GM19372 (cell line): ENCODE measurements around the gene HSPB6.
"Not testable (repeated sequence)": the region's sequence is repeated elsewhere in the genome, so short reads cannot be mapped to it uniquely, and the experiment has no call there.

Experiments used
- ATAC-seq: cut with Tn5 transposase; IDR thresholded peaks from one replicate; pipeline ENCODE4 v1.9.1; 2021; ENCODE audit warnings: mild to moderate bottlenecking, low read depth, moderate library complexity; ENCODE audit not compliant: unreplicated experiment

The HSPB6 gene

DNA sequence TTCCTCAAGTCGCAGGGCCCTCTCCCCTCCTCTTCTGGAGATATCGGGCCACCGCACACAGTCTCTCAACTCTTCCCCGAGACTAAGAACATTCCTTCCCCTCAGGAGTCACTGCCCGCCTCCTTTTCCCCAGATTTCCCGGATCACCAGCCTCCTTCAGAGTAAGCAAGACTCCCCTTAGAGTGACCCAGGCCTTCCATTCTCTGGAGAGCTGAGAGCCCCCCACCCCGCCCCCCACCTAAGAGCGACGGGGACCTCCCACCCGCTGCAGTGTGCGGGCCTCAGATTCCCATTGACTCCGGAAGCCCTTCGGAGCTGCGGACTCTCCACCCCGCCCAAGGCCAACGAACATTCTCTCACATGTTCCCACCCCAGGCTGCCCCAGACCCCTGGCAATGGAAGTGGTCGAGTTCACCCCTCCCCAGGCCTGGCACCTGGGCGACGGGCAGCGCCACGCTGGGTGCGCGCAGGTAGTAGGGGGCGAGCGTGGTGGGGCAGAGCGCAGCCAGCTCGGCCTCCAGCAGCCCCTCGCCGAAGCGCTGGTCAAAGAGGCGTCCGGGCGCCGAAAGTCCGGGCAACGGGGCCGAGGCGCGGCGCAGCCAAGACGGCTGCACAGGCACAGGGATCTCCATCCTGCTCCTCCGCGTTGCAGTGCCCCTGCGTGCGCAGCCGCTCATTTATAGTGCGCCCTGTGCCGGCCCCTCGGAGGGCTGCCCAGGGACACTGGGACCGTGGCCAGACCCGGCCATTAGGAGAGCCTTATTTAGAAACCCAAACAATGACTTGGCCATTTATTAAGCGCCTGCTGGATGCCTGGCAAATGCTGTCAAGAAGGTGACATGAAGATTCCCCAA is at the start of gene HSPB6:
Gene HSPB6, minus strand, starts transcription at position 653 of the 854 bp plus-strand sequence. Its CDS starts 21 bp downstream, at position 632.
- no peak for ATAC-seq

DNA sequence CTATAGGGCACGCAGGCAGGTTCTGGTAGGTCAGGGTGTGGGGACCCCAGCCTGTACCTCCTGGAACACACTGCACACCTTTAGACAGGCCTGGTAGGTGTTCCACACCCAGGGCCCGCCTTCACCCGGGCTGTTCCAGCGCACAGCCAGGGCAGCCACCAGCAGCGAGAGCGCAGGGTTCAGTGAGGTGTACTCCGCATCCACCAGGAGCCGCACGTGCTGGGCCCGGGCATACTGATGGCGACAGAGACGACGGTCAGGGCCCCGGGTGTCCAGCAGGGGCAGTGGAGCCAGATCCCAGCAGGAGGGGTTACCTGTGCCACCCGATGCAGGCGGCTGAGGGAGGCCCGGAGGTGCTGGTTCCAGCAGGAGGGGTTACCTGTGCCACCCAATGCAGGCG is 49.8 kb upstream of the HSPB6 start:
- no peak for ATAC-seq

GRCh38 chr19:35805526-35806102 is 48.8 kb upstream of the HSPB6 start:
- no peak for ATAC-seq

DNA sequence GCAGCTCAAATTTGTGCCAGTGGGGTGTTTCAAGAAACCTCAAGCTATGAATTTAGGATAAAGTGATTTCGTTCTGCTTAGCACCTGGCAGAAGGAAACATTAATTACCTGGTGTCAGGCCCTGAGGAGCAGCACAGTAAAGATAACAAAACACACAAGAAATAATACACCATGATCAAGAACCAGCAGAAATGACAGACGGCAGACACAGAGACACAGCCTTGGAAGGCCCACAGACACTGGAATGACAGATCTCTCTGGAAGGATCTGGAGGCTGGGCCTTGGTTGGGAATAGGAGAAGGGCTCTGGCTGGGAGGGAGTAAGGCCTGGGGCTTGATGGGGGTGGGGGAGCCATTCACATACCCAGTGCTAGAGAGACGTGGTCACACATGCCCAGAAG is 45.0 kb upstream of the HSPB6 start:
- ATAC-seq = no peak

DNA sequence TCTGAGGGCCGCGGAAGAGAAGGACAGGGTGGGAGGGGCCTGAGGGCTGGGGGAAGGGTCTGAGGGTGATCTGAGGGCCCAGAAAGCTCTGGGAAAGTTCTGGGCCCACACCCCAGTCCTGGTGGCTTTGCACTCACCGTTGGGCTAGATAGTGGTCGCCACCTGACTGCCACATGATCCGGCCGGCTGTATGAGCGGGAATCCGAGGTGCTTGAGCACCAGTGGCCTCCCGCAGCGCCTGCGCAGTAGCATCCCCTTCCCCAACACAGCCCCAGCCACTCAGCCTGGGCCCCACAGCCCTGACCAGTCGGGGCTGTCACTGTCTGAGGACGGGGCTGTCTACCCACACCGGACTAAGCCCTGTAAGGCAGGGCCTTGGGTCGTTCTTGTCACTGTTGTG is 40.8 kb upstream of the HSPB6 start:
- no peak for ATAC-seq

DNA sequence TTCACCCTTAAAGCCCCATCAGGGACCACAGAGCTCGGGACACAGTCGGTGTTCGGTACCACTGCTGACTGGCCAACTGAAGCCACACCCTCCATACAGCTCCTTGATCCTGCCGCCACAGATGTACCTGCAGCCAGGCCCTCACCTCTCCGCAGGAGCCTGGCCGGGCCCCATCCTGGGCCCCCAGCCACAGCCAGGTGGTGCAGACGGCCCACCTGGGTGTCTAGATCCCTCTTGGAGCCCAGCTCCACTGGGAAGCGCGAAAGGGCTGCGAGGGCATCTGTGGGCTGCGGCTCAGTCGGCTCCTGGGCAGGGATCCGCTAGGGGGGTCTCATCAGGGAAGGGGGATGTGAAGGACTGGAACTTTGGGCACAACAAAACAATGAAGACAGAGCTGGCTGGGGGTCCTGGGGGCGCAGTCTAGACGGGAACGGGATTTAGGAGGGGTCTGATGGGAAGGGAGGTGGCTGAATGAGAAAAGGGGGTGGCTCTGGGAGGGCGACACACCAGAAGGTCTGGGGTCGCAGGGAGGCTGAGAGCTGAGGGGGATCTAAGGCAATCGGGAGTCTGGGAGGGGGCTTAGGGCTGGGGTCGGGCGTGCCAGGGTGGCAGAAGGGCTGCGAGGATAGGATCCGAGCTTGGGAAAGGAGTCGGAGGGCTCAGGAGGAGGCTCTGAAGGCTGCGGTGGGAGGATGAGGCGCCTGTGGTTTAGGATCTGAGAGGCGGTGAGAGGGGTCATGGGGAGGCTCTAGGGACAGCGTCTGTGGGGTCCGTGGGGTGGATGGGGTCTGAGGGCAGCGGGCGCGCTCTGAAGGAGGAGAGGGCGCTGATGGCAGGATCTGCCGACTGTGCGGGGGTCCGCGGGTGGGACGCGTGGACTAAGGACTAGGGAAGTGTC is 40.1 kb upstream of the HSPB6 start:
- no peak for ATAC-seq

- ATAC-seq = not testable (repeated sequence)
Measured at GRCh38 chr19:35795564-35795963, 38.7 kb upstream of the HSPB6 start.

GRCh38 chr19:35793381-35794165 is 36.7 kb upstream of the HSPB6 start:
- ATAC-seq = no peak

DNA sequence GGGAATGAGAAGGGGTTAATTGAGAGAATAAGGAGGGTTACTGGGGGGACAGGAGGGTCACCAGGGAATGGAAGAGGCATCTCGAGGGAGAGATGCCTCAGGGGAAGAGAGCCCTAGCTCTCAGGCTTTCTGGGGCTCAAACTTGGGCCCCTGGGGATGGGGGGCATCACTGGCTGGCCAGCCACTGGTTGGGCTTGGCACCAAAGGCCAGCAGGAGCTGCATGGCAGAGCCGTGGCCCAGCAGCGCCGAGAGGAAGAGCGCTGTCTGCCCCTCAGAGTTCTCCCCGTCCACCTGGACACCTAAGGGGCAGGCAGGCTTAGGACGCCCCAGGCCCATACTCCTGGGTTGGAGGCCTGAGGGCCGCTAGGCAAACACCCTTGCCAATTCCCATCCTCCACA is 36.1 kb upstream of the HSPB6 start:
- no peak for ATAC-seq

DNA sequence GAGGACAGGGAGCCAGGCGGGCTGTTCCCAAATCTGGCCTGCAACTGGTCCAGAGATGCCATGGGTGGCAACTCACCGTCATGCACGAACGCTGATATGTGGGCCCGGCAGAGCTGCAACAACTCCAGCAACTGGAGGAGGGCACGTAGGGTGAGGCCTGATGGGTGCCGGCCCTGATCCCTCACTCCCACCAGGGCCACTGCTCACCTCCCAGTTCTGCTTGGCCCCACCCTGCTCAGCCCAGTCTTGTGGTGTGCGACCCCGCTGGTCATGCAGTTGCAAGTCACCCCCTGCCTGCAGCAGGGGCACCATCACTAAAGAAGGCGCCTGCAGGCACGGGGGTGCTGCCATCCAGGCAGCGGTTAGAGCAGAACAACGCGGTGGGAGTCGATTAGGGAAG is 35.5 kb upstream of the HSPB6 start:
- no peak for ATAC-seq

GRCh38 chr19:35791814-35792279 is 35.0 kb upstream of the HSPB6 start:
- ATAC-seq = no peak

GRCh38 chr19:35790981-35791813 is 34.4 kb upstream of the HSPB6 start:
- ATAC-seq = no peak

GRCh38 chr19:35789978-35790944 is 33.4 kb upstream of the HSPB6 start:
- no peak for ATAC-seq

- ATAC-seq = no peak
Measured at GRCh38 chr19:35789195-35789977, 32.6 kb upstream of the HSPB6 start.

GRCh38 chr19:35788205-35788960 is 31.6 kb upstream of the HSPB6 start:
- ATAC-seq = no peak

DNA sequence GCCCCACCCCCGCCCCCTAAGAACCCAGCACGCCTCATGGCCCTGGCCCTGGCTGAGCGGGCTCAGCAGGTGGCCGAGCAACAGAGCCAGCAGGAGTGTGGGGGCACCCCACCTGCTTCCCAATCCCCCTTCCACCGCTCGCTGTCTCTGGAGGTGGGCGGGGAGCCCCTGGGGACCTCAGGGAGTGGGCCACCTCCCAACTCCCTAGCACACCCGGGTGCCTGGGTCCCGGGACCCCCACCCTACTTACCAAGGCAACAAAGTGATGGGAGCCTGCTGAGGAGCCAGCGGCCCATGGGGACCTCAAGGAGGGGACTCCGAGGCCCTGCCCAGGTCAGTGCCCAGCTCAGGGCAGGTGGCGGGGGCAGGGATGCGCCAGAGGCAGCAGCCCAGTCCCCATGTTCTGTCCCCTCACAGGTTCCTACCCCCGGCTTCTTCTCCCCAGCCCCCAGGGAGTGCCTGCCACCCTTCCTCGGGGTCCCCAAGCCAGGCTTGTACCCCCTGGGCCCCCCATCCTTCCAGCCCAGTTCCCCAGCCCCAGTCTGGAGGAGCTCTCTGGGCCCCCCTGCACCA is 30.5 kb upstream of the HSPB6 start:
- ATAC-seq = no peak
